NB4 (cell line): ENCODE results near the gene GLS.
A peak's percentile ranks its signal among the peaks of the same experiment; 100 is the strongest.
"Not testable (repeated sequence)": the region's sequence is repeated elsewhere in the genome, so short reads cannot be mapped to it uniquely, and the experiment has no call there.

Experiments
- DNase-seq: peaks from one replicate; pipeline ENCODE4 v3.0.0; 2010; ENCODE audit warnings: low read depth
- H3K4me3 ChIP-seq: one replicate; pipeline ENCODE4 v1.5.1; 2011; ENCODE audit warnings: mild to moderate bottlenecking, low read depth, low read length, moderate library complexity
- CTCF ChIP-seq: IDR thresholded peaks from one replicate; pipeline ENCODE4 v1.5.1; 2012; ENCODE audit warnings: low read depth, low read length
- MAX ChIP-seq: IDR thresholded peaks from 2 replicates; pipeline ENCODE4 v1.6.1; 2011; ENCODE audit warnings: low read depth, low read length
- MYC ChIP-seq: IDR thresholded peaks from 2 replicates; pipeline ENCODE4 v1.6.1; 2011; ENCODE audit warnings: low read depth, low read length
- POLR2A ChIP-seq: IDR thresholded peaks from 2 replicates; pipeline ENCODE4 v1.6.1; 2011; ENCODE audit warnings: mild to moderate bottlenecking; ENCODE audit not compliant: insufficient read length; ENCODE audit errors: extremely low read depth

GLS gene

GRCh38 chr2:190859347-190860297 lies 21.0 kb upstream of the GLS start:
- DNase-seq = no peak
- TF ChIP-seq MYC (no peak), POLR2A (no peak), CTCF (no peak), MAX (no peak)
- no peak overlapping the region for H3K4me3 ChIP-seq

- DNase-seq = no peak
- no peak for TF ChIP-seq MAX
- no peak for TF ChIP-seq CTCF
- no peak for TF ChIP-seq POLR2A
- TF ChIP-seq MYC = no peak
- H3K4me3 ChIP-seq = no peak overlapping the region
These were observed 19.5 kb upstream of the GLS start for GRCh38 chr2:190860985-190861680.

- H3K4me3 ChIP-seq, DNase-seq: not testable (repeated sequence)
These were observed 18.5 kb upstream of the GLS start for GRCh38 chr2:190862128-190862527.

GRCh38 chr2:190862571-190862991 lies 18.0 kb upstream of the GLS start:
- DNase-seq = peak; percentile 68
- H3K4me3 ChIP-seq = no peak overlapping the region
- TF ChIP-seq CTCF (no peak), MAX (no peak), MYC (no peak), POLR2A (no peak)

GRCh38 chr2:190863946-190864345 lies 16.7 kb upstream of the GLS start:
- TF ChIP-seq MYC (no peak), CTCF (no peak), MAX (no peak), POLR2A (no peak)
- no peak overlapping the region for H3K4me3 ChIP-seq
- DNase-seq = no peak

GRCh38 chr2:190864375-190864774 lies 16.2 kb upstream of the GLS start:
- no peak for DNase-seq
- H3K4me3 ChIP-seq = no peak overlapping the region
- TF ChIP-seq MAX = no peak
- TF ChIP-seq POLR2A = no peak
- no peak for TF ChIP-seq CTCF
- TF ChIP-seq MYC = no peak
